HUDEP-2 (cell line): ENCODE measurements around the gene ST3GAL4.
A peak's percentile ranks its signal among the peaks of the same experiment; 100 is the strongest.

ENCODE experiments used
- DNase-seq, 76 experiments: peaks; one replicate each; lab custom pipeline; 2025; ENCODE audit not compliant: unreplicated experiment in 76 of 76; lab: John Stamatoyannopoulos, UW

ST3GAL4 gene

DNA sequence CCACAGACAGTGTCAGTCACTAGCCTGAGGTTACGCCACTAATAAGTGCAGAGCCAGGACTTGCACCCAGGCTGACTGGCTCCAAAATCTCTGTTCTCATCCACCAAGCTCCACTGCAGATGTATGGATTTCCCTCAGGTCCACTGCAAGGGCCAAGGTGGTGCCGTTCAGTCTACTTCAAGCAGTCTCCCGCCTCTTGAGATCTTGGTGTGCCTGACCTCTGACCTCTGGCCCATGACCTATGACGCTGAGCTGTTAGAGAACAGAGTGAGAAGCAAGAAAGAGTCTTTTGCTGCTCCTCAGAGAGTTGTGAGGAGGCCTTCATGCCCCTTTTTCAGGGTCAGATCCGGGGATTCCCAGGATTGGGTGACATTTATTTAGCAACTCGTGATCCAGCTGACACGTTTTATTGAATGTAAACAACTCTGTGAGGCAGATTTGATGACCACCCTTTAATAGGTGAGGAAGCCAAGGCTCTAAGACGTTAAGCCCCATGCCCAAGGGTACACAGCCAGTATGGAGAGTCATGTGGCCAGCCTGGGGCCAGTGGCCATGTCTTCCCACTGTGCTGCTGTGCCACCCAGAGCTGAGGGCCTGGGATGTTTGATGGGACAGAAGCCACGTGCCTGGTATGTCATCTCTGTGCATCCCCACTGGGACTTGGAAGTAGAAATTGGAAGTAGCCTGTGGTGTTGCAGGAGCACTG lies 26.4 kb upstream of the ST3GAL4 start:
- DNase-seq: no peak

DNA sequence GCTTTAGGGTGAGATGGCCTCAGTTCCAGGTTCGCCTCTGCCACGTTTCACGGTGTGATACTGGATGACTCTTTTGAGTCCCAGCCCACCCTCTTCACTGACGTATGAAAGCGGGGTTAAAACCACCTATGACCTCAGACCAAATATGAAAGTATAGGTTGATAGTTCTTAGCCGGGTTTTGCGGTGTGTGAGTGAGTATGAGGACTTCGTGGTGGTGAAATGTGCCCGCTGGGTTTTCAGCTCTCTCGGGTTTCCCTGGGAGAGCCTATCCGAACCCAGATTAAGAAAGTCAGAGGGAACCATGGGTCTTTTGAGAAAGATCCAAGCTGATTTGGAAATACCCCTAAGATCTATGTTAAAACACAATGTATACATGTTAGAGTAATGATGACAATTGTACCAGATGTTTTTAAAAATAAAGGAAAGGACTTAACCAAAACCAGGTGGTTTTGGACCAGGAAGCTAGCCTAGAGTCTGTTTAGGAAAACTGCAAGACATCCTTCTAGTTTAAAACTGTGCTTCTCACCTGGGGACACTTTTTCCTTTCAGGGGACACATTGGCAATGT lies 25.8 kb upstream of the ST3GAL4 start:
- no peak for DNase-seq

DNA sequence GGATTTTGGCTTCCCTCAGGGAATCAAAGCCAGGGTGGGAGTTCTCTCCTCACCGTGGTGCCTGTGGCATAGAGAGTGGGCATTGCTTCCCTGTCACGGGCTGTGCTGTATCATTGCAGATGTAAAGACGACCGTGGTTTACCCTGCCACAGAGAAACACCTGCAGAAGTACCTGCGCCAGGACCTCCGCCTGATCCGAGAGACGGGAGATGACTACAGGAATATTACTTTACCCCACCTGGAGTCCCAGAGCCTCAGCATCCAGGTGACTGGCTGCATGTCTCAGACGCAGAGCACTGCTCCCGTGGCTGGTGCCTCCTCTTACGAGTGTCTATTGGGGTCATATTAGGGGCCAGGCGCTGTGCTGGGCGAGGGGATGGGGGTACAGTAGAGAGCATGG lies 24.2 kb upstream of the ST3GAL4 start:
- no peak for DNase-seq

DNA sequence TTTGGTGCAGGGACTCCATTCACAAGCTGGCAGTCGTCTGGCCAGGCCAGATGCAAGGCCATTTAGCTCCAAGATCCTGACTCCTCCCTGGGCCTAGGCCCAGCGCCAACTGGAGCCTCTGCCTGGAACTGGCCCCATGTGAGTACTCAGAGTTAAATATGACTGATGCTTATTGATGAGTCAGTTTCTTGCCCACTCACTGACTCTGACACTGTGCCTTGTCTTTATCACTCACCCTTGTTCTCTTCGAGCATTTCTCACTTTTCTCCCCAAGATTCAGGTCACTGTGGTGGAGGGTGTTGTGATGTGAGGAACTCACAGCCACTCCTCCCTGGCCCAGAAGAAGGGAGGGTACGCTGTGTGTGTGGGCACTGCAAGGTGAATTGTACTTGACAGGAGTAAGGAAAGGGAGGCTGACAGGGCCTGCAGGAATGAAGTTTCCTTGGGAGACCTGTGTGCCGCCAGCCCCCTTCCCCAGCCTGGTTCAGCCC lies 23.2 kb upstream of the ST3GAL4 start:
- peak in 38 of 76 experiments; percentile 9 to 62 (median 30) for DNase-seq

DNA sequence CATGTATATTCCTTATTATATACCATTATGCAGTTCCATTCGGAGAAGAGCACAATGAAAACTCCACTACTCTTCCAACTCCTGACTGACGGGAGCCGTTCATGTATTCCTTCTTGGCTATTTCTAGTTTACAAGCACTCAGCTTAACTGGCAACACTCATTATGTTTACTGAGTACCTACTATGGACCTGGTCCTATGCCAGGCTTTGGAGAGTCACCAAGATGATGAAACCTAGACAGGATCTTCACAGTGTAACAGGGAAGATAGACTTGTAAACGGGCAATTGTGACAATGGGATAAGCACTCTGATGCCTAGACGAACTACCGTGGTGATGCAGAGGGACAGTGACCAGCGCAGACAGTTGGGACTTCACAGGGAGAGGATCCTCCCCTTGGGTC lies 22.3 kb upstream of the ST3GAL4 start:
- DNase-seq: no peak

DNA sequence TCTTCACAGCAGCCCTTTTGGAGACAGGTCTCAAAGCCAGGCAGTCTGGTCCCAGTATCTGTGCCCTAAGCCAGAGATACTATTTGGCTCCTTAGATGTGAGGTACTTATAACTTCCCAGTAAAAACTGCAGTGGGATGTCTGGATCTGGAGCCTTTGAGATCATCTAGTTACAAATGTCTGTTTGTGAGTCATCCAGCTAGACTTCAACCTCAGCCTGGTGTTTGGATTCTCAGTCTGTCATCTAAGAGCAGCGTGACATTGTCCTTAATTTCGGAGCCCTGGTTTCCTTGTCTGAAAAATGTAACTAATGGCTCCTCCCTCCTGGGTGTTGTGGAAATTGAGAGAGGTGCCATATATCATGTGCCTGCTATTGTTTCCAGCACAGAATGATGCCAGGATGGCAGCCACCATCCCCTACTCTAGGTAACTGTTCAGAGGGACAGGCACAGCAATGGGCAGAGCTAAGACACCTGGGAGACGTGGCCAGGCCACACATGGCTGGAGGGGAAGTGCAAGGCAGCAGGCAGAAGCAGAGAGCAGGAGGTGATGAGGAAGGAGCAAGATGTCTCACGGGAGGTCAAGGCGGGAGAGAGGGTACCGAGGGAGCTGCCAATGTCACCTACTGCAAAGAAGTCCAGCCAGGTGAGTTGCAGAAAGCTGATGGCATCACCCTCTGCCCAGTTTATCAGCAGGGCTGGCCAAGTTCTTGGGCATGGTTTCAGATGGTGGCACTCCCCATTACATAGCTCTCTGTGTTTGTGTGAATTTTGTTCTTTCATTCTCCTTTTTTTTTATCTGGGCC lies 20.6 kb upstream of the ST3GAL4 start:
- no peak for DNase-seq

DNA sequence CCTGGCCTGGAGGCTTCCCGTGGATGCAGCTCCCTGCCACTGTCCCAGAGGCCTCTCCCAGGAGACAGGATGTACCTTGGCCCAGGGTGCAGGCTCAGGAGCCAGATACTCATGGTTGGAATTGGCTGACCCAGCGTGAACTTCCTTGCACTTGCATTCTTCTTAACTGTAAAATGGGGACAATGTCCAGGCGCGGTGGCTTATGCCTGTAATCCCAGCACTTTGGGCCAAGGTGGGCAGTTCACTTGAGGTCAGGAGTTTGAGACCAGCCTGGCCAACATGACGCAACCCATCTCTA lies 20.1 kb upstream of the ST3GAL4 start:
- DNase-seq: no peak

DNA sequence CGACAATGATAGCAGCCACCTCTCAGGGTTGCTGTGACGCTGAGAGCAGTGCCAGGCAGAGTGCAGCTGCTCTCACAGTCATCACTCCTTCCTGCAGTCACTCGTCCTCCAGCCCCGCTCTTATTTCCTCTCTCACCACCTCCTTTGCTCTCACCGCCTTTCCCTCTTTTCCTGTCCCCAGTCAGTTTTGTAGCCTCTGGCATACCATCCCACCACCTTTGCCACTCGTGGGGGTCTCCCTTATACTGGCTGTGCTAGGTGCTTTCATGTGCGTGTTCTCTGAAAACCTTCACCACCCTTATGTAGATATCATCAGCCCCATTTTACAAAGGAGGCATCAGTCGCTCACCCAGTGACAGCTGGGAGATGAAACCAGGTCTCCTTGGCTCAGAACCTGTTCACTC lies 19.3 kb upstream of the ST3GAL4 start:
- DNase-seq: no peak

DNA sequence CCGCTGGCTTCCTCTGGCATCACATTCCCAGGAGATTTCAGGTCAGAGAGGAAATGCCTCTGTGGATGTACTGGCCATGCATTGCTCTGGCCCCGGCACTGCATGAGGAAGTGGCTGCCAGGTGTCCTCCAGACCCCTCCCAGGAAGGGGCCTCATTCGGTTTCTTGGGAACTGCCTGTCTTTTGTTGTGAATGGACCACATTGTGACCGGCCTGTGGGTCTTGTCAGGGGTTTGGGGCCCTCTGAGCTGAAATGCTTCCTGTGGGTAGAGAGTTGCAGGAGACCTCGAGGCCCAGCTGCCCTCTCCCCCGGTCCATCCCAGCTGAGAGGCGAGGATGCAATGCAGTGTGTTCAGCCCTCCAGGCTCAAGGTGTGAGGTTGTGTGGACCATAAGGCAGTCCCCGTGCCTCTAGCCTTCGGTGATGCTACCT lies 18.8 kb upstream of the ST3GAL4 start:
- DNase-seq: no peak

DNA sequence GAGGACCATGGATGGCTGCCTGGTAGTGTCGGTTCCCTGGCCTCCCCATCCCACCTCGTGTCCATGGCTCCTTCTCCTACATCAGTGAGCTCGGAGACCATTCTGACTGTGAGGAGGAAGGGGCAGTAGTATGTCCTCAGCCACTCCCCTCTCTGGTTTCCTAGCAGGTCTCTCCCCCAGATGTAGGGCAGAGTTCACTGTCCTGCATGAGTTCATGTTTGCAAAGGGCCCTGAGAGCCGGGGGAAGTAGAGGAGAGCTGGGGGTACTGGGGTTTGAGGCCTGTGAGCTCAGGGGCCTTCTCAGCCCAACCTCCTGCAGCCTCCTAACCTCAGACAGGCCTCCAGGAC lies 18.4 kb upstream of the ST3GAL4 start:
- no peak for DNase-seq

DNA sequence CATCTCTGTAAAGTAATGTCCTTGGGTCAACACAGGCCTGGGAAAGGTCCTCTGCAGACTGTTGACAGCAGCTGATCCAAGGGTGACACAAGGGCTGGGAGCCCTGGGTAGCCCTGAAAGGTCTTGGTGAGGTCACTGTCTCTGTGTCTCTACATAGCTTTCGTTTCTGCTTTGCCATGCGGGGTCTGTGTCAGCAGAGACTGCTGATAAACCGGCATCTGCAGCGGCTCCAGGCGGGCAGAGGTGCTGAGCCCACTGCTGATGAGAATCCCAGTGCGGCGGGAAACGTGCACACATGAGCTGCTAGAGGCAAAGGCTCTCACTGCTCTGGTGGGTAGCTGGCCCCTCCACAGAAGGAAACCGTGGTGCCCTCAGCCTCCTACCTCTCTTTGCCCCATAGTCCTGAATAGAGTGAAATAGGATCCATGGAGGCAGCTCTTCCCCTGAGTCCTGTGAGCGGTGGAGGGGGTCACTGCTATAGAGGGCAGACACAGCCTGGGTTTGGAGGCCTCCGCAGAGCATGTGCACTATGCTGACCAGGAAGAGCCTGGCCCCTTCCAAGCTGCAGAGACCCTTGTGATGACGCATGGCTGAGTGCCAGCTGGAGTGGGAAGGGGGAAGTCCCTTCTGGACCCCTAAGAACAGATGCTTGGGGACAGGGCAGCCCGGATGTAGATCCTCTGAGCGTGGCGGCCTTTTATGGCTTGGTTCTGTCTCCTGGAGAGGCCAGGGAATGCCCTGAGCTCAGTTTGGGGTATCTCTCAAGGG lies 17.8 kb upstream of the ST3GAL4 start:
- DNase-seq: no peak

DNA sequence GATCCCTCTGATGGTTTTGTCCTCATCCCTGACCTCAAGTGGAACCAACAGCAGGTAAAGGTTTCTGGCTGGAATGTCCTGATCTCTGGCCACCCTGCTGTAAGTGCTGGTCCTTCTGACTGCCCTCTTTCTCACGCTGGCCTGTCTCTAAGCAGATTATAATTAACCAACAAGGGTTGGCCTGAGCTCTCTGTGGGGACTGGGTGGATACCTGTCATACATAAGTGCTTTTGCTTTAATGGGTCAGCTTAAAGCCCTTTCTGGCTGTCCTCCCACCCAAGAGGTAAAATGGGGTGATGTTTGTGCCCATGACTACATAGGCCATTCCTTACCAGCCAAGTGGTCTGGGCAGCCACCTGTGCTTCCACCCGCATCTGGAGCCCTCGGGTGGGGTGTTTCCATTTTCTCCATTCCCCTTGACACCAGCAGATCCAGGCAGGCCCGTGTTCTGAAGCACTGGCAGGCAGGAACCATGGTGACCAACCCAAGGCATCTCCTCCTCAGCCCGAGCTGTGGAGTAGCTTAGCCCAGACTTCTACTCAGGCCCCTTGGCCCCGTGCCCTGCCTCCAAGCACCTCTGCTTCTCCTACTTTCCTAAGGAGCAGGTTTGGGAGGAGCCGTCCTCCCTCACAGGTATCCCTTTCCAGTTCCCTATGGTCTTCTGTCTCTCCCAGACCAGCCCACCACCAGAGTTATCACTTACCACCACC lies 17.0 kb upstream of the ST3GAL4 start:
- no peak for DNase-seq

DNA sequence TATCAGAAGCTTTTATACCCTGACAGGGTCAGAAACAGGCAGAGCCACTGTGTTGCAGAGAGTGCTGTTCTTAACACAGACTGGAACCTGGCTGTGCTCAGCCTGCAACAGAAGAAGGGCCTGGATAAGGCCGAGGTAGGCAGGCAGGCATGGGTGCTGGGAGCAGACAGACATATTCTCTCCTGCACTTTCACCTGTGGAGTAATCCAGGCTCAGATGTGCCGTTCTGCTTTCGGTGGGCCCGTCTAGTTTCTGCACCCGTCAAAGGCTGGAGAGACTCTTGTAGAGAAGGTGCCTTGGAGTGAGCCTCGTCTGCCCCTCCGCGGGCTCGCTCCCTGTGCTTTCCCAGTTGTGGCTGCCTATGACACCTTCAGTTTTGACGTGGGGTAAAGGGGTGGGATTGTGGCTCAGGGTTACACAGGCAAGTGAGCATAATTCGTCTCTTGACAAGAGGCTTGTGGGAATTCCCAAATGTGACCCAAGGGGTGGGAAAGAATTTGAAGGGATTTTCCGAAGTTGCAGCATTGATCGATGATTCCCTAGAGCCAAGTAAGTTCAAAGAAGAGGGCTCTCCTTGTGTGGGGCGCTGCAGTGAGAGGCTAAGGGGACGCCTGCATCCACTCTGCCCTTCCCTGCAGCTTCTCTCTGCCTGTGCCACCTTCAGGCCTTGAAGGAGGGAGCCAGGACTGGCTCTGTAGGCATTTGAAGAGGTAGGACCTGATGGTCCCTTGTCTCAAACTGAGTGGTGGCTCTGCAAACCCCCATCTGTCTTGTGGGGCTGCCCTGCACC lies 16.2 kb upstream of the ST3GAL4 start:
- DNase-seq: no peak

DNA sequence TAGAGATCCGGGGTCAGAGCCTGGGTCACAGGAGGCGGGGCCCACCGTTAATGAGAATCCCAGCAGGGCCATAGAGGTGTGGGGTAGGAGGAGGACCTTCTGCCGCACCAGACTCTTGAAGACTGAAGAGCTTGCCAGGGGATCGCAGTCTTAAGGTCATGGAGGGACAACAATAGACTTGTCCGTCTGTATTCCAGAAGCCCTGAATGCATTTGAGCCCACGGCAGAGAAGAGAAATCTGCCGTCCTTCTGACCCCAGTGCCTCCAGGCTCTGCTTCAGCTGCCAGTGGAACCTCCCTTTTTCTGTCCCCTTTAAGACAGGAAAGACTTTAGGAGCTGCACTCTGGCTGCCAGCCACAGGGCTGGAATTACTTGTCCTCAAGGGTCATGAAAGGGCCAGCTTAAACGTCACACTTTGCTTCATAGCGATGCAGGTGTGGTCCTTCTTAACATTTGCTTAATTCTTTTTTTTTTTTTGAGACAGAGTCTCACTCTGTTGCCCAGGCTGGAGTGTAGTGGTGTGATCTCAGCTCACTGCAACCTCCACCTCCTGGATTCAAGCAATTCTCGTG lies 15.5 kb upstream of the ST3GAL4 start:
- no peak for DNase-seq

DNA sequence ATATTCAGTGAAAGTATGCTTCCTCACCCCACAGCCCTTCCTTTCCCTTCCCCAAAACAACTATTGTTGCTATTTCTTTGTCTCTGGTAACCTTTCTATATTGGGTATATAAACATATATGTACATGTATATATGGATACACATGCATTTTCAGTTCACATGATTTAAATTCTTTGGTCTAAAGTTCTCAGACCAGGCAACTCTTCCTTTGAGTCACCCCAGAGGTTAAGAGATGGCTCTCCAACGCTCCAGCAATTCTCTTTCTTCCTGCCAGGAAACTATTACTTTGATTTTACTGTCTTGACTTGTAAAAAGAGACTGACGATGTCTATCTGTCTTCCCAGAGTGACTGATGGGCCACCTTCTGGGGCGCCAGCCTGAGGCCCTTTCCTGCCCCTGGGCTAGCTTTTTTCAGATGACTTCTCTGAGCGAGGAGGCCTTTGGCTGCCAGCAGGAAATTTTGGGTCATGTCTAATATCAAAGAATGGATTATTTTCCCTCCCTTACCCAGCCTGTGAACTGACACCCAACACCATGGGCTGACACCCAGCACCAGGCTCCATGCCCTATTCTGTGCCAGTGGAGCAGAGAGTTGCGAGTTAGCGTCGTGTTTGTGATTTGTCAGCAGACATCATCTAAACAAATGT lies 14.4 kb upstream of the ST3GAL4 start:
- DNase-seq: no peak

DNA sequence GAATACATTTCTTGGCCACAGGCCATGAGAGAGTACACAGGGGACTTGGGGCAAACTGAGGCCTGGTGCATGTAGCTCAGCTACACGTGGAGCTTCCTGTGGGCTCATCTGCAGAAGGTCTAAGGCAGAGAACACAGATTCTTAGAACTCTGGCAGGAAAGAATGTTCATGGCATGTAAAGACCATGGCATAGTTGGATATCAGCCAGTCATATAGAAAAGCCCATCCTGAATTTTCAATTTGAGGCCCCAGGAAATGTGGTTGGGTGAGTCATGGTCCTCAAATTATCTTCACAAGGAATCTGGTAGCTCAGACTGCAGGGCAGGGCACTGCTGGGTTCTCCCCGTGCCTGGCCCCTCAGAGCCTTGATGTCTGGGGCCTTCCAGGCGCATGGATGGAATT lies 13.7 kb upstream of the ST3GAL4 start:
- peak in 13 of 76 experiments; percentile 7 to 40 (median 16) for DNase-seq

DNA sequence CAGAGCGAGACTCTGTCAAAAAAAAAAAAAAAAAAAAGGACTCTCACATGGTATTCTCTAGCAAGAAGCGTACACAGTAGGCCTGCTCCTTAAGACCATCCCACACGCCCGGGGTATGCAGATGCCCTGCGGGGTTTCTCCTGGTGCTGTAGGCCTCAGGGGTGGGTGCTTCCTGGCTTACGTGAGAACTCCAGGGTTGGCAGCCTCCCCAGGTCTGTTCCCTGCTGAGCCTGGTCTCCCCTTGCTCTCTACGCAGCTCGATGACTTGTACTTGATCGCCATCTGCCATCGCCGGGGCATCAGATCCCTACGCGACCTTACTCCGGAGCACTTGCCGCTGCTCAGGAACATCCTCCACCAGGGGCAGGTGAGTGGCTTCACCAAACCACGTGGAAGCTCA lies 12.4 kb upstream of the ST3GAL4 start:
- no peak for DNase-seq

DNA sequence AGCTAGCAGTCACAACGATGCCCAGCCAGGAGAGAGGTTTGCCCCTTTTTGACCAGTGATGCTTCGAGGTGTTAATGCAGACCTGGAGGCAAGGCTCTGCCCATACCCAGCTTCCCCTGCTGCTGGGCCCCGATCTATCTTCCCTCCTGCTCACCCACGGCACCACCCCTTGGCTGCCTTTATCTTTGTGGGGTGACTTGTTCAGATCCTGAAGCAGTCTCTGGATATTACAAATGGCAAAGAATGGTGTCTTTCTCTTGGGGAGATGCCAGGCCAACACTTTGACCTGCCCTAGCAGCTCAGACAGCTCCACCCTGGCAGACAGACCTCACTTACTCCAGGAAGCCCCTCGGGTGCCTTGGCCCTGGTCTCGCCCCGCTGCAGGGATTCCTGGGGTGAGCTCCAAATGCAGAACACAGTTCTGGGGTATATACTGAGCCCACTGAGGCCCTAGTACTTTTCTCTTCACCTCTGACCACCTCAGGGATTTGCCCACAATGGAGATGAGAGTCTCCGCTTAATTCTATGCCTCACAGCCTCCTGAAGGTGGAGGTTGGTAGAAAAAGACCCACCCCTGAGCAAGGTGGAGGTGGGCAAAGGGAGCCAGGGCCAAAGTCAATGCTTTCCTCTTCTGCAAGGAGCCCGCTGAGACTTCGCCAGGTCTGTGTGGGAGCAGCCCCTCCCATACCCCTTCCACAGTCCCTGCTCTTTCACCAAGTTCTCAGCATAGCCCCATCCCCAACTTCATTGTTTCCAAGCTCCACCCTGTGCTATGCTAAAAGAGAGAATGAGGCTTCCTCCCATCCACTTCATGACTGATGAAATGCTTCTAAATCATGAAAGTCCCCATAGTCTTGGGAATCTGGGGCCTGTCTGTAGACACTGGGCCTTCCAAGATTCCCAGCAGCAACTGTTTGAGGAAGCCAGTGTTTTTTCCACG lies 11.1 kb upstream of the ST3GAL4 start:
- DNase-seq: peak in 33 of 76 experiments; percentile 9 to 70 (median 34)
